HG03342 (cell line): ENCODE data around the gene KIF17.
A peak's percentile ranks its signal among the peaks of the same experiment; 100 is the strongest.
"Not testable (repeated sequence)": the region's sequence is repeated elsewhere in the genome, so short reads cannot be mapped to it uniquely, and the experiment has no call there.

Experiments used
- ATAC-seq: cut with Tn5 transposase; IDR thresholded peaks from one replicate; pipeline ENCODE4 v1.9.1; 2021; ENCODE audit warnings: mild to moderate bottlenecking, moderate library complexity; ENCODE audit not compliant: unreplicated experiment

Gene KIF17

GRCh38 chr1:20693623-20694022 lies 24.2 kb downstream of the KIF17 start:
- ATAC-seq, result no peak

GRCh38 chr1:20691872-20692271 lies 25.9 kb downstream of the KIF17 start:
- no peak for ATAC-seq

GRCh38 chr1:20689645-20690056 lies 28.2 kb downstream of the KIF17 start:
- ATAC-seq, result no peak

- no peak for ATAC-seq
Measured at GRCh38 chr1:20686883-20687725, 30.7 kb downstream of the KIF17 start.

GRCh38 chr1:20685741-20686140 lies 32.1 kb downstream of the KIF17 start:
- no peak for ATAC-seq

GRCh38 chr1:20685099-20685662 lies 32.6 kb downstream of the KIF17 start:
- ATAC-seq, result no peak

- no peak for ATAC-seq
Measured at GRCh38 chr1:20684651-20685050, 33.2 kb downstream of the KIF17 start.

GRCh38 chr1:20684050-20684620 lies 33.7 kb downstream of the KIF17 start:
- ATAC-seq, result no peak

GRCh38 chr1:20683614-20684013 lies 34.2 kb downstream of the KIF17 start:
- no peak for ATAC-seq

GRCh38 chr1:20682571-20683236 lies 35.1 kb downstream of the KIF17 start:
- ATAC-seq, result no peak

- no peak for ATAC-seq
Measured at GRCh38 chr1:20681999-20682398, 35.8 kb downstream of the KIF17 start.

GRCh38 chr1:20680269-20680668 lies 37.5 kb downstream of the KIF17 start:
- ATAC-seq, result no peak

GRCh38 chr1:20678599-20678998 lies 39.2 kb downstream of the KIF17 start:
- peak; percentile 46 for ATAC-seq

- not testable (repeated sequence) for ATAC-seq
Measured at GRCh38 chr1:20673626-20674025, 44.2 kb downstream of the KIF17 start.

GRCh38 chr1:20672265-20672632 lies 45.6 kb downstream of the KIF17 start:
- ATAC-seq, result no peak

- ATAC-seq, result no peak
Measured at GRCh38 chr1:20670936-20671335, 46.9 kb downstream of the KIF17 start.

GRCh38 chr1:20668581-20668980 lies 49.2 kb downstream of the KIF17 start:
- no peak for ATAC-seq

- ATAC-seq, result no peak
Measured at GRCh38 chr1:20666804-20667203, 51.0 kb downstream of the KIF17 start.

- ATAC-seq, result no peak
Measured at GRCh38 chr1:20666146-20666545, 51.7 kb downstream of the KIF17 start.

GRCh38 chr1:20665726-20666125 lies 52.1 kb downstream of the KIF17 start:
- no peak for ATAC-seq

- no peak for ATAC-seq
Measured at GRCh38 chr1:20663969-20664715, 53.7 kb downstream of the KIF17 start.
